ENCODE measurements around the gene SCRN2.

The SCRN2 gene

GRCh38 chr17:47846716-47847340 is 5.8 kb upstream of the SCRN2 start:
- no peak for DNase-seq (ENCODE audit: low spot score)

DNA sequence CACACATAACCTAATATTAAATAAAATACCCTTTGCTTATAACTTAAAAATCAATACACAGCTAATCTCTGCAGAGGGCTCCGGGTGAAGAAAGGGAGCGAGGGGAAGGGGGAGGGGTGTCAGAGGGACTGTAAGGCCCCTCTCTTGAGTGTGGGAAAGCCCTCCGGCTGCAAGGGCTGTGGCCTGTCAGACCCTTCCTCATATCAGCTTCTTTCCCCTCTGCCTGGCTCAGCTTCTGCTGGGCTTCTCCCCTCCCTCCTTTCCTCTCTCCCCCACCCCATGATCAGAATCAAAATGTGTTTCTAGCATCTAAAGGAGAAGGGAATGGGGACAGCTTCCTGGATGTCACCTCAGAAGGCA is 4.6 kb upstream of the SCRN2 start:
- no peak for DNase-seq (ENCODE audit: low spot score)

GRCh38 chr17:47844814-47845715 is 4.0 kb upstream of the SCRN2 start:
- DNase-seq (ENCODE audit: low spot score) = no peak

DNA sequence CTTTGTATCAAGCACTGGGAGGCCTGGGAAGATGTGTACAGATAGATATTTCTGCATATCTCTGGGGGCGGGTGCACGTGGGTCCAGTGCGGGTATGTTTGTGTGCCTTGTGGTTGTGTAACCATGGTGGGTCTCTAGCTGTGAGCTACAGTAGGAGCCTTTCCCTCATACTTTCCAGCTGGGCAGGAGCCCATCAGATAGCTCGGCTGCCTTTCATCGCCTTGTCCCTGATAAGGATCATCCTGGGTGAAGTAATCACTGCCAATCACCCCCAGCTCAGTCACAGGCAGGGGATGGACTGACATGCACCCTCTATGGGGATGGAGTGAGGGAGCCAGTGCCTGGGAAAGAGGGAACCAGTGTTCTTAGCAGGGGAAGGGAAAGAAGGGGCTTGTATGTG is 3.2 kb upstream of the SCRN2 start:
- no peak for DNase-seq (ENCODE audit: low spot score)

DNA sequence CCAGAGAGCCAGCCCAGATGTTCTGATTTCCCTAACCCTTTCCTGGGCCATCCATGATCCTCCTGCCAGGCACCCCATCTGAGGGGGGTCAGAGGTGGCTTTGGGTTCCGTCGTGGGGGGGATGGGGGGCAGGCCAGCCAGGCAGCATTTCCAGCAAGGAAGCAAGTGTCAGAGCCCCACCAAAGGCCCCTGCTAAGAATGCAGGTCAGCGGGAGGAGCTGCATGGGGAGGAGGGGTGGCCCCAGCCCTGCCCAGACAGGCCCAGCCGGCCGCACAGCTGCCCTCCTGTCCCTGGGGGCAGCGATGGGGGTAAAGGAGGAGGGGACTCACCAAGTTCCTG is 2.3 kb upstream of the SCRN2 start:
- no peak for DNase-seq (ENCODE audit: low spot score)

GRCh38 chr17:47841488-47842291 is 617 bp upstream of the SCRN2 start:
- no peak for DNase-seq (ENCODE audit: low spot score)

DNA sequence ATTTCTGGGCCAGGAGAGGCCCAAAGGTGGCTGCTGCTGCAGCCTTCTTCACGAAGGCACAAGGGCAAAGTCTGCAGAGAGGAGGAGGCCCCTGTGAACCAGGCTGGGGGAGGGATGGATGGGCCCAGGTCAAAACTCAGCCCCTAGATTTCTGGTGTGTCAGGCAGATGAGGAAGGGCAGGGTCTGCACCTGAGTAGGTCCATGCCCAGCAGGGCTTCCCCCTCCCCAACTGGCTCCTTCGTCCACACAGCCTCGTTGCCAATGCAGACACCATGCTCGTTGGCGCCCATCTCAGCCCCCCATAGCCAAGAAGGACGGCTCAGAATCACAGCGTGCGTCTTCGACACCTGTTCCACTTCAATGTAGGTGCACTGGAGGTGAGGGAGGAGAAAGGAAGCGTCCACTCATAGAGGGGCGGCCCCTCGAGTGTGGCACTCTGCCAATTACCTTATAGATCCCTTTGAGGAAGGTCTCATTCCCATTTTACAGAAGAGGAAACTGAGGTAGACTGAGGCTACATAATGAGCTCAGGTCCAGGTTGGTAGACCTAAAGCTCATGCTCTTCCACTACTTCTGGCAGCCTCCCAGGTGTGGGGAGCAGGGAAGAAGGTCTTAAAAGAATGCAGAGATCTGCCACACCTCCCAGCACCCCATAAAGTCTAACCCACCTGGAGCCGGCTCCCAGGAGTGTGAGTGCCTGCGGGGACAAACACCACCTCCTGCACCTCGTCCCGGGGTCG is 902 bp downstream of the SCRN2 start:
- DNase-seq (ENCODE audit: low spot score) = no peak

DNA sequence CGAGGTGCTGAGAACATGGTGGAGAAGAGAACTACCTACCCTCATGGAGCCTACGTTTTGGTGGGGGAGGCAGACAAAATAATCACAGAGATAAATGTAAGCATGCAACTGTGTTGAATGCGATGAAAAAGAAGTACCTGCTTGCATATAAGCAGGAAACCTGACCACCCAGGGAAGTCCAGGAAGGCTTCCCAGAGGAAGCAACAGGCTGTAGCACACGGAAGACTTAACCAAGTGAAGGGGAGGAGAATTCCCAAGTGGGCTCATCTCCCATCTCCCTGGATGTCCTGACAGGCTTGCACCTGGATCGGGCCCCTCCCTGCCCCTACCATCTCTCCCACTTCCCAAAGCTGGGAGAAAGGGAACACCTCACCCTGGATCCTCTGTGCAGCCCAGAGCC is 2.0 kb downstream of the SCRN2 start:
- DNase-seq (ENCODE audit: low spot score) = no peak

DNA sequence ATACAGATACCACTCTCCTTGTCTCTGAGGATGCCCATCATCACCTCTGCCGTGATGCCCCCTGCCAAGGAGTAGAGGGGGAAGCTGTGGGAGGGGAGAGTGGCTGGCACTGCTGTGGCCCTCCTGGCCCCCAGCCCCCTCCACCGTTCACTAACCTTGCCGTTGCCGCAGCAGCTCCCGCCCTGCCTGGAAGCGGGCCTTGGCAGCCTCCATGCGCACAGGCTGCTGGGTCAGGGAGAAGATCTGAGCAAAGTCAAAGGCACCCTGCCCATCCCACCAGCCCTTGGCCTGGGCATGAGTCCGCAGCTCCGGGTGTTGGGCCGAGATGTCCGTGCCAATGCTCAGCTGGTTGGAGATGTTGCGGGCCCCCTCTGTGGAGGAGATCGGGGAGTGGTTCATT is 2.4 kb downstream of the SCRN2 start:
- no peak for DNase-seq (ENCODE audit: low spot score)

- peak; percentile 66 for DNase-seq (ENCODE audit: low spot score)
Measured at GRCh38 chr17:47837401-47838039, 3.6 kb downstream of the SCRN2 start.

DNA sequence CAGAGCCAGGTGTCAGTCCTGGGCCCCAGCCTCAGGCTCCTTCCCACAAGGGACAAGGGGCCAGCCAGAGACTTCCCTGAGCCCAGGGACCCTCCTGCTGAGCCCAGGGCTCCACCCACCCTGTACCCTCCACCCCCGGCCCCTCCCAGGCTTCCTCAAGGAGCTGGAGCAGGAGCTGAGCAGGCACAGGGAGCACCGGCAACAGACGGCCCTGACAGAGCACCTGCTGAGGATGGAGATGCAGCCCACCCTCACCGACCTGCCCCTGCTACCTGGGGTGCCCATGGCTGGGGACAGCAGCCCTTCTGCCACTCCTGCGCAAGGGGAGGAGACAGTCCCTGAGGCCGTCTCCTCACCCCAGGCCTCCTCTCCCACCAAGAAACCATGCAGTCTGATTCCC is 4.5 kb downstream of the SCRN2 start:
- DNase-seq (ENCODE audit: low spot score) = no peak

GRCh38 chr17:47834756-47835155 is 6.3 kb downstream of the SCRN2 start:
- DNase-seq (ENCODE audit: low spot score) = no peak

DNA sequence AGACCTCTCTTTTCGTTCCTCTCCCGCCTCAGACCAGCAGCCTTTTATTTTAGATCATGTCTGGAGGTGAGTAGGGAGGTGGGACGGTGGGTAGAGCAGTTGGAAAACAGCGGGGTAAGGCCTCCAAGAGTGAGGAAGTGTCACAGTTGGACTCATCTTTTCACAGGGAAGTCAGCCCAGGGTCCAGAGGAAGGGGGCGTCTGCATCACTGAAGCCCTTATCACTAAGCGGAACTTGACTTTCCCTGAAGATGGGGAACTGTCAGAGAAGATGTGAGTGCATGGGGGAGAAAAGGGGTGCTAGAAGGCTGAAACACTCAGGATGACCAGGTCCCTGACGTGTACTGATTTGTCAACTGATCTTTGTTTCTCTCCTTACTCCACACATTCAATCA is 9.1 kb downstream of the SCRN2 start:
- DNase-seq (ENCODE audit: low spot score) = no peak

DNA sequence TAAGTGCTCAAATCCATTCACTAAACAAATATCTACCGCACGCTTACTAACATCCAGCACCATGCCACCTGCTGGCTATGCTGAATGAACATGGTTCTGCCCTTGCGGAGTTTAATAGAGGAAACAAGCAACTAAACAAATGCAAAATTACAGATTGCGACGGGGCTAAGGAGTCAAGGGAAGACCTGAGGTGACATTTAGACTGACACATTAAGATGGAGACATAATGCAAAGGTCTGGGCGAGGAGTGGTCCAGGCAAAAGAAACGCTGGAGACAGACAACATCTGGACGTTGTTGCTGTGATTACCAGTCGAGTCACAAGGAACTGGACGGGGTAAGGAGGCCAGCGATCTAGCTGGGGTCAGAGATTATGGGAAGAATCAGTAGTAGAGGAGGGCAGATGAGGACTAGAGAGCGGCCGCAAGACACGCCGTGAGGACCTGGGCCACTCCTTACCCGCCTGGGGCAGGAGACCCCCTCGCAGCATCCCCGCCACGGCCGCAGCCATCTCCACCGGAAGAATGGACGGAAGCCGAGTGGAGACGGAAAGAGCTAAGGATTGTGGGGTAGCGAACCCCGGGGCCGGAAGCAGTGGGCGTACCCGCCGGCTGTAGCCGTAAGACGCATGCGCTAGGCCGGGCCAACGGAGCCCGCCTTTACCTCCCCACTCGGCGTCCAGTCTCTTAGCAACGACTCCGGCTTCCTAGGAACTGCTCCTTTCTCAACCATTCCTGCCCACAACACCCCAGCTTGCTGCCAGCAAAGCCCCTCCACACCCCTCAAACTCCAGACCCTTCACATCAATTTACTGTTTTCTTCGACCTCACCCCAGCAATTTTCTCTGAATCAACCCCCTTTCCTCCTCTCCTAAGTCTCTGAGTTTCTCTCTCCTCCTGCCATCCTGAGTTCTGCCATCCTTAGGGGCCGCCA is 9.8 kb downstream of the SCRN2 start, which contains the start of the genes LRRC46 and MRPL10:
TSS of gene LRRC46 (plus strand) at position 668 of the 931 bp plus-strand sequence. CDS start 320 bp downstream, outside the sequence.
TSS of gene MRPL10 (minus strand) at position 539 of the 931 bp plus-strand sequence. CDS start at position 509, 30 bp downstream.
- DNase-seq (ENCODE audit: low spot score) = peak; percentile 94

- DNase-seq (ENCODE audit: low spot score) = no peak
Measured at GRCh38 chr17:47830396-47831002, 10.6 kb downstream of the SCRN2 start.

DNA sequence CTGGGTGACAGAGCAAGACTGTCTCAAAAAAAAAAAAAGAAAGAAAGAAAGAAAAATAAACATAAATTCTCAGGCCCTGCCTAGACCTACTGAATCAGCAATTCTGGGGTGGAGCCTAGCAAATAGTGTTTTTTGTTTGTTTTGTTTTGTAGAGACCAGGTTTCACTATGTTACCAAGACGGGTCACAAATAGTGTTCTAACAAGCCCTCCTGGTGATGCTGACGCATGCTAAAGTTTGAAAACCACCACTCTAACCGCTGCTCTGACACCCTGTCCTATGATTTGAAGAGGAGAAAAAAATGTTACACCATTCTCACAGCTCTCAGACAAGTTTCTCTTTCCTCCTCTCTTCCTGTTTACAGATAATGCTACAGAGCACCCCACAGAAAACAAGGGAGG is 11.2 kb downstream of the SCRN2 start:
- no peak for DNase-seq (ENCODE audit: low spot score)

DNA sequence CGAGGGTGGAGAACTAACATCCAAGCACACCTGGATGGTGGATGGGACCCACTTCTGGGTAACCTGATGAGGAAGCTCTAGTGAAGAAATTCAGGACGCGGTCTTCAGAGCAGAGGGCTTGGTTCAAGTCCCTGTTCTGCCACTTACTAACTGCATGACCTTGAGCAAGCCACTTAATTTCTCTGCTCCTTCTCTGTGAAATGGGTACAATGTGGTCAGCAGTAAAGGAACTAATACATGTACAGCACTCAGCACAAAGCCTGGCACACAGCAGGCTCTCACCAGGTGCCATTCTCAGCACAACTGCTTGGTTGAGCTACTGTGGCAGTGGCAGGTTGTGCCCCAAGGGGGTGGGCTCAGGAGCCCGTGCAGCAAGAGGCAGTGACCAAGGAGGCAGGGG is 17.6 kb downstream of the SCRN2 start:
- DNase-seq (ENCODE audit: low spot score) = no peak

- DNase-seq (ENCODE audit: low spot score) = no peak
Measured at GRCh38 chr17:47822785-47823184, 18.3 kb downstream of the SCRN2 start.

DNA sequence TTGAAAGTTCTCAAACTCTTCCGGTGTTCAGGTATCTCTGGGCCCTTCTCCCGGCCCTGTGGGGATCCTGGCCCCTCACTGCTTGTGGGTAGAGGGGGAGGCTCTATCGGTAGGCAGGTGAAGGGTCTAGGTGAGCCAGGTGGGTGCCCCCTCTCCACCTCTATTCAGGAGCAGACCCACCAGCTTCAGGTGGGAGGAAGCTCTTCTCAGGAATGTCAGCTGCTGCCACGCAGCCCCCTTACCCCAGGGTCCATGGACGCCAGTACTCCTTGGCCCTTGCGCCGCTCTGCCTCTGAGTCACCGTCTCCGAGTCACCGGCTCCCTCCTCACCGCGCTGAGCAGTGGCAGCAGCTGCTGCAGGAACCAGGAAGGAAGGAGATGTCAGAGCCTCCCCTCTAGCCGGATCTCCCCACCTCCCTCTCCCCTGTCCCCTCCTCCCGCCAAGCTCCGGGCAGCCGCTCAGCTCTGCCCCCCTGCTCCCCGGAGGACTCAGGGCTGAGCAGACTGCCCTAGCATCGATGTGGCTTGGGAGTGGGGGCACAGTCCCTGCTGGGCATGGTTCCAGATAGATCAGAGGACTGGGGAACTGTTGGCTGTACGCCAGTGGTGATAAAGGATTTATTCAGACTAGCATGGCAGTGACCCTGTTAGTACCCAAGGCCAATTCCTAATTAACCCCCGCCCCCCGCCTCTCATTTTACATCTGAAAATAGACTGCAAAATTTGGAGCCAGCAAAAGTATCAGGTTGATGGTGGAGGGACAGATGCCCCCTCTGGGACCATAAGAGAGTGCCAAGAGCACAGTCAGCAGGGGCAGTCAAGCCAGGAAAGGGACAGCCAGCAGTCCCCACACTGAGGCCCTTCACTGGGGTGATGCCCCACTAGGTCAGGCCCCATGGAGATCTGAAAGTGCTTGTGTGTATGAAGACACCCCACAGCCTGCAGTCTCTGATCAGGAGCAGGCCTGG is 19.4 kb downstream of the SCRN2 start, which contains the start of gene OSBPL7:
TSS of gene OSBPL7 (minus strand) at position 371 of the 968 bp plus-strand sequence. CDS start 1,516 bp downstream, outside the sequence.
- DNase-seq (ENCODE audit: low spot score) = peak; percentile 92

Measured in kidney tubule cell (primary cell).